Testis (tissue), 3 donors: ENCODE measurements around the gene CFAP44. TPM values are rescaled to one million over a fixed set of nuclear protein-coding genes. Genes with fewer than 3 reads are reported as not detected.

ENCODE experiments used
- DNase-seq: peaks from one replicate; pipeline ENCODE4 v3.0.0-alpha.2; 2019
- H3K27ac ChIP-seq, 2 donors: fragments of 200-600 bp; sonication (generic); one replicate each; pipeline ENCODE4 v1.5.1; 2019
- H3K27me3 ChIP-seq: fragments of 200-600 bp; sonication (generic); one replicate; pipeline ENCODE4 v1.5.1; 2019
- H3K36me3 ChIP-seq: fragments of 200-600 bp; sonication (generic); one replicate; pipeline ENCODE4 v1.5.1; 2017; ENCODE audit warnings: low read depth; ENCODE audit errors: missing control alignments
- H3K4me1 ChIP-seq: fragments of 200-600 bp; sonication (generic); one replicate; pipeline ENCODE4 v1.5.1; 2019
- H3K4me3 ChIP-seq, 2 donors: fragments of 200-600 bp; sonication (generic); one replicate each; pipeline ENCODE4 v1.5.1; 2017 to 2019
- H3K9me3 ChIP-seq: fragments of 200-600 bp; sonication (generic); one replicate; pipeline ENCODE4 v1.5.1; 2017
- POLR2A ChIP-seq: fragments of 450-650 bp; IDR thresholded peaks from one replicate; pipeline ENCODE4 v1.6.1; 2017; ENCODE audit warnings: antibody characterized with exemption, mild to moderate bottlenecking, moderate library complexity
- WGBS, 2 donors: methylation state at CpG; one replicate each; pipeline ENCODE4 v1.1.5; 2018; 5-methylcytosine and 5-hydroxymethylcytosine counted together
- intact Hi-C: fragments of 100-400 bp; cut with DNase I; formaldehyde crosslinking; loops from one replicate; pipeline ENCODE4 v1.15.1; 2023; ENCODE audit warnings: low total_unique reads
- polyA plus RNA-seq: library from polyadenylated mRNA; stranded (reverse); fragments of 350-450 nt; fragmentation: Illumina TruSeq; extraction: RNeasy Lipid Tissue Mini Kit (QIAGEN cat#74804); gene quantifications from one replicate; pipeline ENCODE4 v1.2.3, GENCODE V29; 2014; ENCODE audit warnings: low read depth, low replicate concordance; ENCODE audit not compliant: insufficient read depth
- total RNA-seq, 2 donors: library from RNA; depleted of rRNA; stranded (reverse); fragments of >200 nt; gene quantifications; one replicate each; pipeline ENCODE4 v1.2.3, GENCODE V29; 2016
- TF ChIP-seq, protein P1 (sequence below), 3 experiments: fragments of 450-650 bp in 2 of 3; fragments of 200-600 bp in 1 of 3; sonication (generic) in 1 of 3; IDR thresholded peaks; one replicate each; pipeline ENCODE4 v1.5.1; 2016 to 2019; ENCODE audit warnings: antibody characterized with exemption in 3 of 3, mild to moderate bottlenecking in 2 of 3, moderate library complexity in 1 of 3

The CFAP44 gene
- total and polyA plus RNA-seq, 3 donors from 2014 or later = 14.1 to 23.0 (median 17.2) TPM

DNA sequence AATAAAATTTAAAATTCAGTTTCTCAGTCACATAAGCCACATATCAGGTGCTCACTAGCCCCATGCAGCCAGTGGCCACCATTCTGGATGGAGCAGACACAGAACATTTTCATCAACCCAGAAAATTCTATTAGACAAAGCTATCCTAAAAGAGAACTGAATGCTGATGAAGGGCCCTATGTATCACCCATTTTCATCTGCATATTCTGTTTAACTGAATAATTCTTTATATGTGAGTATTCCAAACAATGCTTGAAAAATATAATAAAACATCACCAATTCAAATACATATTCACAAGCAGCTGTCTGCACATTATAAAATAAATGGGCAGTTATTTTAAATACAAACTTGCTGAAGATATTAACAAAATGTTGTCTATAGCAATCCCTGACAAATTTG is 14.2 kb upstream of the CFAP44 start:
- Histone ChIP-seq H3K36me3 (no peaks in the 10 kb centered on the region), H3K9me3 (no peaks in the 10 kb centered on the region), H3K4me1 (no peaks in the 10 kb centered on the region), H3K27me3 (no peaks in the 10 kb centered on the region), H3K27ac (no peak overlapping the region), H3K4me3 (no peak overlapping the region)
- no peak for DNase-seq
- TF ChIP-seq, protein P1, sequence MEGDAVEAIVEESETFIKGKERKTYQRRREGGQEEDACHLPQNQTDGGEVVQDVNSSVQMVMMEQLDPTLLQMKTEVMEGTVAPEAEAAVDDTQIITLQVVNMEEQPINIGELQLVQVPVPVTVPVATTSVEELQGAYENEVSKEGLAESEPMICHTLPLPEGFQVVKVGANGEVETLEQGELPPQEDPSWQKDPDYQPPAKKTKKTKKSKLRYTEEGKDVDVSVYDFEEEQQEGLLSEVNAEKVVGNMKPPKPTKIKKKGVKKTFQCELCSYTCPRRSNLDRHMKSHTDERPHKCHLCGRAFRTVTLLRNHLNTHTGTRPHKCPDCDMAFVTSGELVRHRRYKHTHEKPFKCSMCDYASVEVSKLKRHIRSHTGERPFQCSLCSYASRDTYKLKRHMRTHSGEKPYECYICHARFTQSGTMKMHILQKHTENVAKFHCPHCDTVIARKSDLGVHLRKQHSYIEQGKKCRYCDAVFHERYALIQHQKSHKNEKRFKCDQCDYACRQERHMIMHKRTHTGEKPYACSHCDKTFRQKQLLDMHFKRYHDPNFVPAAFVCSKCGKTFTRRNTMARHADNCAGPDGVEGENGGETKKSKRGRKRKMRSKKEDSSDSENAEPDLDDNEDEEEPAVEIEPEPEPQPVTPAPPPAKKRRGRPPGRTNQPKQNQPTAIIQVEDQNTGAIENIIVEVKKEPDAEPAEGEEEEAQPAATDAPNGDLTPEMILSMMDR (IDR thresholded peaks at IDR 0.05) = no peak
- no peak for TF ChIP-seq POLR2A
- intact Hi-C loops = no loop called here

DNA sequence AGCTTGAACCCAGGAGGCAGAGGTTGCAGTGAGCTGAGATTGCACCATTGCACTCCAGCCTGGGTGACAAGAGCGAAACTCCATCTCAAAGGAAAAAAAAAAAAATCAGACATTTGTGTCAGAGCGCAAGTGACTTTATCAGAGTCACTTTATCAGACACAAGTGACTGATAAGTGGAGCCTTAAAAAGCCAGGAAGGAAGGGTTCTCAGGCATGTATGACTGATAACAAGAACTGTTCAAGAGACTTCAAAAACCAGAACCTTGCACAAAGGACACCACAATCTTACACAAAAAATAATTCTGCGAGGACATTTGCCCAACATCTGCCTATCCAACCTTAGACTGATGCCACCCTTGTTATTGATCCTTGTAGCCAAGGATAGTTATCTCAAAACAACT is 13.3 kb upstream of the CFAP44 start:
- Histone ChIP-seq H3K27me3 (no peaks in the 10 kb centered on the region), H3K4me1 (no peaks in the 10 kb centered on the region), H3K9me3 (no peaks in the 10 kb centered on the region), H3K36me3 (no peaks in the 10 kb centered on the region), H3K27ac (no peak overlapping the region), H3K4me3 (no peak overlapping the region)
- 84 to 96% methylated on average over 3 of the region's 3 CpGs for WGBS, 2 donors
- DNase-seq = no peak
- intact Hi-C loops = no loop called here
- no peak for TF ChIP-seq POLR2A
- TF ChIP-seq, protein P1 (IDR thresholded peaks at IDR 0.05) = no peak

DNA sequence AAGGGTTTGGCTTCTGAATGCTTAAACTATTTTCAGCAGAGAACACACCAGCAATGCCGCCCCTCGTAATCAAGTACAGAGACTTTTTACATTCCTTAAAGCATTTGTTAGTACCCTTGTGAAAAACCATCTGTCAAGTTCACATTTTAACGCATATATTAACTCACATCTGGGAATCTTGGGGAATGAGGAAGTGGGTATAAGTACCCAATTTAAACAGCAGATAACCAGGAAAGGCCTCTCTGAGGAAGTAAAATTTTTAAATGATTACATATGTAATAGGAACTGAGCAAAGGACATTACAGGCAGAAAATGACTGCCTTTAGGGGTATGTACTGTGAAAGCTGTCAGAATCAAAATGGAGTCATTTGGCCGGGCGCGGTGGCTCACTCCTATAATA is 12.8 kb upstream of the CFAP44 start:
- Histone ChIP-seq H3K36me3 (no peaks in the 10 kb centered on the region), H3K4me3 (no peak overlapping the region), H3K4me1 (no peaks in the 10 kb centered on the region), H3K27me3 (no peaks in the 10 kb centered on the region), H3K9me3 (no peaks in the 10 kb centered on the region), H3K27ac (no peak overlapping the region)
- intact Hi-C loops = no loop called here
- TF ChIP-seq, protein P1 (IDR thresholded peaks at IDR 0.05) = no peak
- TF ChIP-seq POLR2A = no peak
- no peak for DNase-seq
- 89 to 94% methylated on average over 6 of the region's 6 CpGs for WGBS, 2 donors

DNA sequence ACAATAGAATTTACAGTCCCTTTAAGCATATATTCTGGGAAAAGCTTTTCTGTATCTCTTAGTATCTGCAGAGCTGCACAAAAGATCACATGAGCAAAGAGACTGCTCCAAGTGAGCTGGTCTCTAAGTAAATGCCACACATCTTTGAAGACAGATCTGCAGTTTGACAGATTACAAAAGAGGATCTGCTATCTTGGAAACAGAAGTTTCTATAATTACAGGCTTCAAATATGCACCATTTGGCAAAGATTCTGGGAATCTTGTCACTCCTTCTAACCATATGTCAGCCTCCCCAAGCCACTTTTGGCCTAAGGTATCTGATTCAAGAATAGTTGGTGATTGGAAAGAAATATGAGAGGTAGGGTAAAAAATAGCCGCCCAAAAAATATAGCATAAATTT is 9.6 kb upstream of the CFAP44 start:
- no peak for TF ChIP-seq POLR2A
- TF ChIP-seq, protein P1 (IDR thresholded peaks at IDR 0.05) = no peak
- Histone ChIP-seq H3K4me3 (no peak overlapping the region), H3K27me3 (no peaks in the 10 kb centered on the region), H3K36me3 (no peaks in the 10 kb centered on the region), H3K4me1 (no peaks in the 10 kb centered on the region), H3K9me3 (no peaks in the 10 kb centered on the region), H3K27ac (no peak overlapping the region)
- no peak for DNase-seq
- intact Hi-C loops = no loop called here
- WGBS, 2 donors = 93 to 95% methylated on average over 1 of the region's 1 CpG

DNA sequence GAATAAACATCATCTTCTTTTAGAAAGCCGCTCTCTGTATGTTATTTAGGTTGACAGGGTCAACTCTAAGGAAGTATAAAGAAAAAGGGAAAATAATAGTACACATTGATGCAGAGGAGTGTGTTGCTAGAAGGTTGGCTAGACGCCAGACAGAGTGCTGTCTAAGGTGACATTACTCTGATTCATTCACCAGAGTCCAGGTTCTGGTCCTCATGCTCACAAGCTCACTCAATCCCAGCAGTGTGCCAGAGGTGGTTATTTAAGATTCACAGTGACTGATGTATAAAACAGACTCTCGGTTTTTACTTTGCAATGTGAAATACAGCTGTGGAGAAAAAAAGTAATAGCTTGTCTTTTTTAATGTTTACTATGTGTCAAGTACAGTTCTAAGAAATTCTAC is 1.7 kb downstream of the CFAP44 start:
- no peaks in the 10 kb centered on the region for H3K36me3 ChIP-seq
- H3K27ac ChIP-seq = no peak overlapping the region
- H3K9me3 ChIP-seq = no peaks in the 10 kb centered on the region
- no peak for TF ChIP-seq POLR2A
- TF ChIP-seq, protein P1 (IDR thresholded peaks at IDR 0.05) = no peak
- intact Hi-C loops = no loop called here
- no peaks in the 10 kb centered on the region for H3K4me1 ChIP-seq
- no peak overlapping the region for H3K4me3 ChIP-seq
- H3K27me3 ChIP-seq = no peaks in the 10 kb centered on the region
- no peak for DNase-seq
- 66 to 81% methylated on average over 3 of the region's 3 CpGs for WGBS, 2 donors
